Brain microvascular endothelial cell (primary cell): ENCODE data around the gene CNTNAP2.

Experiments used
- DNase-seq: peaks from one replicate; pipeline ENCODE4 v3.0.0-alpha.2; 2020
- H3K27ac ChIP-seq: fragments of 250-450 bp; sonication (Bioruptor Pico); 2 replicates; pipeline ENCODE4 v1.5.1; 2020; ENCODE audit warnings: mild to moderate bottlenecking, moderate library complexity
- H3K27me3 ChIP-seq: fragments of 250-450 bp; sonication (Bioruptor Pico); replicated peaks from 2 replicates; pipeline ENCODE4 v1.5.1; 2020; ENCODE audit warnings: mild to moderate bottlenecking
- H3K36me3 ChIP-seq: fragments of 250-450 bp; sonication (Bioruptor Pico); replicated peaks from 2 replicates; pipeline ENCODE4 v1.5.1; 2020; ENCODE audit warnings: mild to moderate bottlenecking
- H3K4me3 ChIP-seq: 2 replicates; pipeline ENCODE4 v1.5.1; 2011; ENCODE audit warnings: low read depth, mild to moderate bottlenecking, control low read depth, low read length, moderate library complexity
- in situ Hi-C: cut with HindIII; loops from 2 replicates; pipeline ENCODE4 v1.10.0; 2017; ENCODE audit warnings: low sequenced_read_pairs, low pct_ligation_motif_present
- TF ChIP-seq, protein P1 (sequence below): IDR thresholded peaks from 2 replicates; pipeline ENCODE4 v1.5.1; 2011; ENCODE audit warnings: low read depth, mild to moderate bottlenecking, moderate library complexity, low read length, control low read depth, inconsistent platforms; ENCODE audit errors: missing control alignments

CNTNAP2 gene

DNA sequence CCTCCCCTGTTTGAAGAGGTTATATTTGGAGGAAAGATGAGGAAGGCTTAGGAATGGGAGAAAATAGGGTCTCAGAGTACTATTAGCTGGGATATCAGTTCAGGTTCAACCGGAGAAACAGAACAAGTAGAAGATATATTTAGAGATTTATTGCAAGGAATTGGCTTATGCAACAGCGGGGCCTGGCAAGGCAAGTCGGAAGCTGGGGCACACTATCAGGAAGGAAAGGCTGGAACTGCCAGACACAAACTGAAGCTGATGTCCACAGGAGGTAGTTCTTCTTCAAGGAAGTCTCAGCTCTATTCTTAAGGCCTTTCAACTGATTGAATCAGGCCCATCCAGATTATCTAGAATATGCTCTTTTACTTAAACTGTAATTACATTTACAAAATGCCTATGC lies 1534.4 kb downstream of the CNTNAP2 start:
- Histone ChIP-seq H3K36me3 (no peaks in the 10 kb centered on the region), H3K27ac (no peak overlapping the region), H3K27me3 (no peaks in the 10 kb centered on the region), H3K4me3 (no peak overlapping the region)
- in situ Hi-C loops: no loop called here
- TF ChIP-seq, protein P1, sequence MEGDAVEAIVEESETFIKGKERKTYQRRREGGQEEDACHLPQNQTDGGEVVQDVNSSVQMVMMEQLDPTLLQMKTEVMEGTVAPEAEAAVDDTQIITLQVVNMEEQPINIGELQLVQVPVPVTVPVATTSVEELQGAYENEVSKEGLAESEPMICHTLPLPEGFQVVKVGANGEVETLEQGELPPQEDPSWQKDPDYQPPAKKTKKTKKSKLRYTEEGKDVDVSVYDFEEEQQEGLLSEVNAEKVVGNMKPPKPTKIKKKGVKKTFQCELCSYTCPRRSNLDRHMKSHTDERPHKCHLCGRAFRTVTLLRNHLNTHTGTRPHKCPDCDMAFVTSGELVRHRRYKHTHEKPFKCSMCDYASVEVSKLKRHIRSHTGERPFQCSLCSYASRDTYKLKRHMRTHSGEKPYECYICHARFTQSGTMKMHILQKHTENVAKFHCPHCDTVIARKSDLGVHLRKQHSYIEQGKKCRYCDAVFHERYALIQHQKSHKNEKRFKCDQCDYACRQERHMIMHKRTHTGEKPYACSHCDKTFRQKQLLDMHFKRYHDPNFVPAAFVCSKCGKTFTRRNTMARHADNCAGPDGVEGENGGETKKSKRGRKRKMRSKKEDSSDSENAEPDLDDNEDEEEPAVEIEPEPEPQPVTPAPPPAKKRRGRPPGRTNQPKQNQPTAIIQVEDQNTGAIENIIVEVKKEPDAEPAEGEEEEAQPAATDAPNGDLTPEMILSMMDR: no peak
- no peak for DNase-seq

DNA sequence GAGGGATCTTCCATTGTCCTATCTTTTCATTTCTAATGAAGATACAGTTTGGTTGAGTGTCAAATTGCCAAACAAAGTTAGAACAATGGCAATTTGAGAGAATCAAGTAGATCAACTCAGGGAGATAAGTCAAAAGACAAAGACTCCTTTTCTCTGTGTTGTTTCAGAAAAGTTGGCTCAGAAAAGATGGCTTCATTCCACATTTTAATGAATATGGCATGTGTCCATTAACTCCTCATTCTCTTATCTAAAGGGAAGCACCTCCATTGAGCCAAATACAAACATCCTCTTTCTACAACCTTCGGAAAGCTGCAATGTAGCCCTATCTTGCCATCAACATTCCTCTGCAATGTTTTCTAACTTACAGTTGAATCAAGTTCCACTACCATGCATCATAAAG lies 1535.0 kb downstream of the CNTNAP2 start:
- H3K4me3 ChIP-seq: no peak overlapping the region
- DNase-seq: no peak
- in situ Hi-C loops: no loop called here
- H3K27ac ChIP-seq: no peak overlapping the region
- TF ChIP-seq, protein P1: no peak
- H3K27me3 ChIP-seq: no peaks in the 10 kb centered on the region
- no peaks in the 10 kb centered on the region for H3K36me3 ChIP-seq

DNA sequence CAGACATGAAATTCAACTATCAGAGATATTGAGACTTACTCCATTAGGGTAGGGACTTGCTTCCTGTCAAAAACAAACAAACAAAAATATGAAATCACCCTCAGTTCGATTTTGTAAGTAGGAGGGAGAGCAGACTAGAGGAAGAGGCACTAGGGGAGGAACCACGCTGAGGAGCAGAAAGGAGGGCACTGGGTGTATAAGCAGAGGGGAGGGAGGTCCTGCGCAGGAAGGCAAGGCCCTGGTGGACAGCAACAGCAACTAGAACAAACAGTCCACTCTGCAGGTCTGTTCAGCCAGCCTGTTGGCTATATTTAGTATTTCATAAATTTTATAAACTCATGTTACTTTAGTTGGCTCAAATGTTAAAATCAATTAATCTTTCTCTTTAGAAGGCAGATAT lies 1536.9 kb downstream of the CNTNAP2 start:
- TF ChIP-seq, protein P1: no peak
- no peak for DNase-seq
- no peak overlapping the region for H3K27ac ChIP-seq
- H3K36me3 ChIP-seq: no peaks in the 10 kb centered on the region
- in situ Hi-C loops: no loop called here
- H3K4me3 ChIP-seq: no peak overlapping the region
- no peaks in the 10 kb centered on the region for H3K27me3 ChIP-seq

DNA sequence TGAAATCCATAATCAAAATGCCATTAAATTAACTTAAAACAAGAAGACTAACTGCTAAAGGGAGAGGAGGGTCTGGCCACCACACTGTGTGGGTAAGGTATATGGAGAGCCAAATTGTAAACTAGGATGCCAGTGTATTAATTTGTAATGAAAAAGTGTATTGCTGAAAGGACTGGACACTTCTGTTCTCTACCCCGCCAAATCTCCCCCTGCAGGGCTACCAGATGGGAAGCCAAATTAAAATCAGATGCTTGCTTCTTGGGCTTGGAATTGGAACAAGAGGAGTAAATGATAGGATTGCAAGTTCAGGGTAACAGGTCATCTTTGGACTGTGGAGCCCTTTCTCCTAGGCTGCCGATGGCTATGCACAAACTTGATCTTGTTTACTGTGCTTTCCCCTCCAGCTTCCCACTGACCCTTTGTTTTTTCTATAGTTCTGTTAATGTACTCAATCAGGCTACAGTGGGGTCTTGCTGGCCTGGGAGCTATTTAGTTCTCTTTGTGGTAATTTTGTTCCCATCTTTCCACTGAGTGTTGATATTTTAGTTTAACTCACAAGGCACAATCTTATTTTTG lies 1541.9 kb downstream of the CNTNAP2 start:
- TF ChIP-seq, protein P1: no peak
- in situ Hi-C loops: no loop called here
- no peak for DNase-seq

DNA sequence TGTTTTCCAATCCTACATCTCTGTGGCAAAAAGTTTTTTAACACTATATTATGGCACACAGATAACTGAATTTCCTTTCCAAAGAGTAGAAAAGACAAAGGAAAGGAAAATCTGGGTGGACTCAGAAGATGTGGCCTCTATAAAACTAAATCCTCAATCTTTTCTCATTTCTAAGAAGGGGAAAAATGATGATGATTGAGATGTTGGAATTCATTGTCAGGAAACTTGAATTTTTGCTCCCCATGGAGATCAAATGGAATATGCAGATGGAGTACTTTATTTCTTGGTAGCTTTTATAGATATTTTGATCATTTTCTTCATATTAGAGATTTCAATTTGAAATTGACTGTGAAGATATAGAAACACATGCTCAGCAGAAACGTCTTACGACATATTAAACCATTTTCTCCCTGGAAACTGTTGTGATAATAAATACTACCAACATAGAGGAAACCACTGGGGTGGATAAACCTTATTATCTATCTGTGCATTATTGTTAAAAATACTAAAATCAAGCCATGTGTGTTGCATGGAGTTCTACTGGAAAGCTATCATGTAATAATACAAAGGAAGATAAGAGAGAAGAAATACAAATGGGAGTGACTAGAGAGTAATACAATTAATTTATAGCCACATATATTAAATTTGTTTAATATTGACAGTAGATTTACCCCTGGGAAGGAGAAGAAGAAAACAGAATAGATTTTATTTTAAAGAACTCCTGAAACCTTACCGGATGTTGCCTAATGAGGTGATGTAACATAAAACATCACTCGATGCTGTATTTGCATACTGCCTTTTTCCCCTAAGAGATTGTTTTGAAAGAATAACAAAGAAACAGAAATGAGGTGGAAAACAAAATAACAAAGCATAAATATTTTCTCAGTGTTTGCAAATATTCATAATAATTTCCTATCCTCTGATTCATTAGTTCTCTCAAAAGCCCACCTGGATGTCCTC lies 1542.7 kb downstream of the CNTNAP2 start:
- H3K4me3 ChIP-seq: no peak overlapping the region
- TF ChIP-seq, protein P1: no peak
- in situ Hi-C loops: no loop called here
- H3K27ac ChIP-seq: no peak overlapping the region
- H3K27me3 ChIP-seq: no peaks in the 10 kb centered on the region
- H3K36me3 ChIP-seq: no peaks in the 10 kb centered on the region
- DNase-seq: no peak

More for the DNA sequence above, 1541.9 kb downstream of the CNTNAP2 start:
- Histone ChIP-seq H3K4me3 (no peak overlapping the region), H3K27me3 (no peaks in the 10 kb centered on the region), H3K27ac (no peak overlapping the region), H3K36me3 (no peaks in the 10 kb centered on the region)
